Stimulated activated CD4-positive, alpha-beta T cell treated with anti-CD3 and anti-CD28 coated beads, Interleukin-15, amount 100 ng/mL, for 24 hours (primary cell): ENCODE results near the gene SPEM3.

Experiments
- DNase-seq: peaks from one replicate; pipeline ENCODE4 v3.0.0-alpha.2; 2020

SPEM3 gene

DNA sequence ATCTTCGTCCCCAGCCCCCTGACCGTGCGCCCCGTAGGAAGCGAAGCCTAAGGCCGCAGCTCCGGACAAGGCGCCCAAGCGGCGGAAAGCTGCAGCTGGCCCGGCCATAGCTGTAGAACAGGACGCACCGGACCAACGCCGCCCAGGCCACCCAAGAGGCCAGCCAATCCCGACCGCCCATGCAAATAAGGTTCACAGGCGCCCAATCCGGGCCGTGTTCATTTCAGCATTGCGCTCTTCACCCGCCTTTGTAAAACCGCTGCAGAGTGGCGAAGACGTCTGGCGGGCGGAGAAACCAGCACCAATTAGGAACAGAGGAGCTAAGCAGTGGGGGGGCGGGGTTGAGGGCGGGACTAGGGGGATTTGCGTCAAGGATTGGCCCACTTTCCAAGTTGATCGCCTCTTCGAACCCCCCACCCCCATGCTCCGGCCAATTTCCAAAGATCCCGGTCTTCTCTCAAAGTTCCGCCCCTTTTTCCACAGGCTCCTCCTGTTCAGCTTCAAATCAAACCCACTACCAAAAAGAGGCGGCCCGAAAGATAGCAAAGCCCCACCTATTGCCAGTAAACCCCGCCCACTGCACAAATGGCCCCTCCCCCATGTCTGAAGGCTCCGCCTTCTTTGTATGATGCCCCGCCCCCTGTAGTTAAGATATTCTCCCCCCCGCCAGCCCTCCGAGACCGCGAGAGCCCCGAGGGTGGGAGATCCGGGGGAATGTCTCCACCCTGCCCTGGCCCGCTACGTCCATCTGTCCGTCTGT lies 24.5 kb upstream of the SPEM3 start, which contains the start of gene TMEM256:
TMEM256 (minus strand) TSS at position 121 of the 760 bp plus-strand sequence; CDS start at position 108, 13 bp downstream.
- DNase-seq, result peak; percentile 97

DNA sequence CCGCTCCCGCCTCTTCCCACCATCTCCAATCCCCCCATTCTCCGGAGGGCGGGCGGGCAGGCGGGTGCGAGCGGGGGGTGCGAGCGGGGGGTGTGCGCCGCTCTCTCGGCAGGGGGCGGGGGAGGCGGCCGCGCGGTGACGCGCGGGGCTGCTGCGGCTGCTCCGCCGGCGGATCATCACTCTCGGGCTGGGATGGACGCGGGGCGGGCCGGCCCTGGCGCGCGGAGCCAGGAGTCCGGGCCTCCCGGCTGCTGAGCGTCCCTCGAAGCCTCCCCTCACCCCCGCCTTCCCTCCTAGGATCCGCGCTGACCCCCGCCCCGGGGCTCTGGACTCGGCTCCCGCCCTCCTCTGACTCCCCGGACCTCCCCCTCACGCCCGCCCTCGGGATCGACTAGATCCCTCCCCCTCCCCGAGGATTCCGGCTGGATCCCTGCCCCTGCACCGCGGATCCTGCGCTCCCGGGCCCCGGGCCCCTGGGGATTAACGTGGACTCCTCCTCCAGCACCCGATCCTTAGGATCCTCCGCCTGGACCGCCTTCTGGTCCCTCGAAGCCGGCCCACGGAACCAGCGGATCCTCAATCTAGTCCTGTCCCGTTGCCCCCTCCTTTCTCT lies 23.8 kb upstream of the SPEM3 start:
- DNase-seq, result peak; percentile 74

DNA sequence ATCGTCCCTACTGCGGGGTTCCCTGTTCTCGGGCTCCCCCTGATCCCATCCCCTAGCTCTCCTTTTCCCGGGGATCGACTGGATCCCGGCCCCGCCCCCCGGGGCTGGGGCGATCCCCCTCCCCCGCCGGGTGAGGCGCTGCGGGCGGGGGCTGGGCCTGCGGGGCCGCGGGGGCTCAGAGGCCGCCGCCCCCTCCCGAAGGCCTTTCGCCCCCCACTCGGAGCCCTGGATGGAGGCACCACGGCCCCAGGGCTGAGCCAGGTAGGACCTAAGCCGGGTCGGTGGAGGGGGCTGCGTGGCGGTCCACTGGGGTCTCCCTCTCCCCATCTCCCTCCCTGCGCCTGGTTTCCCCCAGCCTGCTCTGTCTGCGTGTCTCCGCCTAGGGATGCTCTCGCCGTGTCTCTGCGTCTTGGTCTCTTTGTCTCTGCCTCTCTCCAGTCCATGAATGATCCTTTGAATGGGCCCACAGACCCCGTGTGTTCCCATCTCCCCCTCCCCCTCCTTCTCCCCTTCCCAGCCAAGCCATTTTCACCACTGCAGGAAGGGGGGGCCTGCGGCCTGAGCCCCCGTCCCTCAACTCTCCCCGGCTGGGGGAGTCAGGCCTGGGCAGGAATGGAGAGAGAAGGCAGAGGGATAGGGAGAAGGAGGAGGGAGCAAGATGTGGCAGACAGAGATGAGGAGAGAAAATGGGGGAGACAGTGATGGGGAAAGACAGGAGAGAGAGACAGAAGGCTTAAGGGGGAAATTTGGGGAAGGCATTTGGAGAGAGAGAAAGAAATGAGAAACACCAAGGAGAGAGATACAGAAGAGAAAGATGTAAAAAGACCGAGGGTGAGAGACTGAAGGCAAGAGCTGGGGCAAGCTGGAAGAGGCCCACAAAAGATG lies 23.1 kb upstream of the SPEM3 start:
- DNase-seq, result no peak

DNA sequence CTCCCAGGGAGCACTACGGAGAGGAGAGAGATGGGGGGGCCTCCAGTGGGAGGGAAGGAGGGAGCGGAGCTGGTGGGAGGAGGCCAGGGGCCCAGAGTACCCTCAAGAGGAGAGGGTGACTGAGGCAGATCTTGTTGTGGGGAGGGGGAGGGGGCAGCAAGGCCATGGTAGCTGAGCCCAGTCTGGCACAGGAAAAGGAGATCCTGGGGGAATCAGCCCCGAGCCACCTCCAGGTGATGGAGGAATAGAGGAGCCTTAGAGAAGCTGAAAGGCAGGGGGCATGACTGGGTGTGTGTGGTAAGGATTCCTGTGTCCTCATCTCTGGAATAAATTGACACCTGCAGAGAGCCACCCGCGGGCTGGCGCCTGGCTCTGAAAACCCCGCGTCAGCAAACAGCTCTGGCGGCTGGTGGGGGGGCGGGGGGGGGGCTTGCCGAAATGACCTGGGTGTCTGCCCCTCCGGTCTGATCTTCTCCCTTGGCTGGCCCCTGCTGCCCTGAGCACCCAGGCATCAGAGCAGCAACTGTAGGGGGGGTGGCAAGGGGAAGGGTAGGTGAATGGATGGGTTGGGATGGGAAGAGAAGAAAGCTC lies 22.3 kb upstream of the SPEM3 start:
- no peak for DNase-seq

DNA sequence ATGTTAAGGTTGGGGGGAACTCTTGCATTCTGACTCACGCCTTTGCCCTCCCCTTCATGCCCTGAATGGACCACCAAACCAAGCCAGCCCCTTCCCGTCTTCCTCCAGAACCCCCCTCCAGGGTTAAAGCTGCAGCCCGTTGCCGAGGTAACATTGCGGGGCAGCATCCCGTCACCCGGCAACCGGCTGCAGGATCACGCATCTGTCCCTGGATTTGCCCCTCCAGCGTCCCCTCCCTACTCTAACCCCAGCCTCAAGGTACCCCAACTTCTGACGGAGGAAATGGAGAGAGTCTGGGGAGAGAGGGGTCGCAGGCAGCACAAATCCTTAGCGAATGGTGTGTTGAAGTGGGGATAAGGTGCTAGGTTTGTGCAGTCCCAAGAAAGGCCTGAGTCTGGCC lies 21.6 kb upstream of the SPEM3 start:
- no peak for DNase-seq

DNA sequence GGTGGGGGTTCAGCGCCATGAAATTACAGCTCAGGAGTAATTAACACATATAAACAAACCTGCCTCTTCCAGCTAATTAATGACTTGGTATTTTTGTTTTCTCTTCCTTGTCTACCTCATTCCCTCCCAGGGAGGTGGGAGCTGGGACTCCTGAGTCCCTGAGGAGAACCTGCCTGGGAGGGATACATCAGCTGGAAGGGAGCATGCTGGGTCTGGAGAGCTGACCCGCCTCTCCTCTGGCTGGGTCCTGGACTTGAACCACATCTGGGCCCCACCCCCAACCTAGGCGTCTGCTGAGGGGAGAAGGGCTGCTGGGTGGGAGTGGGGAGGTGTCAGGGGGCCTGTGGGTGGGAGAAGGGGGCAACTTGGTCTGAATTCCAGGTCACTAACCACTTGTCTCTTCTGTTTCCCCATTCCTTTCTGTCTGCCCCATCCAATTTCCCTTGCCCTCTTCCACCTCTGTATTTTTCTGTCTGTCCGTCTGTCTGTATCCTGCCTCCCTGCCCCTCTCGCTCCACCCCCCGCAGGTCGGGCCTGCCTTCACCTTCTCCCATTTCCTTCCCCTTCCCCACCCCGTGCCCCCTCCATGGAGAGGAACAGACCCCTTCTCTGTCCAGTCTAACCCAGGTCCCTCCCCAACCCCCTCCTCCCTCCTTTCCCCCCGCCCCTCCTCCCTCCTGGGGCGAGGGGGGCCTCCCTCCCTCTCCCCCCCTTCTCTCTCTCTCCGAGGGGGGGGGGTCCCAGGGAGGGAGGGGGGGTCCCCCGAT lies 21.0 kb upstream of the SPEM3 start, which contains the start of gene NLGN2:
NLGN2 (plus strand) TSS at position 361 of the 767 bp plus-strand sequence. CDS start 411 bp downstream, outside the sequence.
- no peak for DNase-seq

DNA sequence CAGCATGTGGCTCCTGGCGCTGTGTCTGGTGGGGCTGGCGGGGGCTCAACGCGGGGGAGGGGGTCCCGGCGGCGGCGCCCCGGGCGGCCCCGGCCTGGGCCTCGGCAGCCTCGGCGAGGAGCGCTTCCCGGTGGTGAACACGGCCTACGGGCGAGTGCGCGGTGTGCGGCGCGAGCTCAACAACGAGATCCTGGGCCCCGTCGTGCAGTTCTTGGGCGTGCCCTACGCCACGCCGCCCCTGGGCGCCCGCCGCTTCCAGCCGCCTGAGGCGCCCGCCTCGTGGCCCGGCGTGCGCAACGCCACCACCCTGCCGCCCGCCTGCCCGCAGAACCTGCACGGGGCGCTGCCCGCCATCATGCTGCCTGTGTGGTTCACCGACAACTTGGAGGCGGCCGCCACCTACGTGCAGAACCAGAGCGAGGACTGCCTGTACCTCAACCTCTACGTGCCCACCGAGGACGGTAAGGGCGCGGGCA lies 20.4 kb upstream of the SPEM3 start:
- peak; percentile 30 for DNase-seq

DNA sequence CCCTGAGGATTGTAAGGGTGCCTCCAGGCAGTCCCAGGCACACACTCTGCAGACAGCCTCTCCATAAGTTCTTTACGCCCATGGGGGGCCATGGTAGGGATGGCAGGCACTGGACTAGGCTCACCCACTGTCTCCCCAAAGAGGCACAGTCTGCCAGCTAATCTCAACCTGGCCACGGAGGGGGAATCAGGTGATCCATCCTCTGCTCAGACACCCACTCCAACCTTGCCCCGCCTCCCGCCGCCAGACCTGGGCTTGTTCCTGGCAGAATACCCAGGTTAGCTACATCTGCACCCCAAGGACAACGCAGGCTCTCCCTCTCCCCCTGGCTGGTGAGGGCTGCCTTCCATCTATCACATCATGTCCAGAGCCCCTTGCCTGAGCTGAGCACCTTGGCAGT lies 19.8 kb upstream of the SPEM3 start:
- no peak for DNase-seq

DNA sequence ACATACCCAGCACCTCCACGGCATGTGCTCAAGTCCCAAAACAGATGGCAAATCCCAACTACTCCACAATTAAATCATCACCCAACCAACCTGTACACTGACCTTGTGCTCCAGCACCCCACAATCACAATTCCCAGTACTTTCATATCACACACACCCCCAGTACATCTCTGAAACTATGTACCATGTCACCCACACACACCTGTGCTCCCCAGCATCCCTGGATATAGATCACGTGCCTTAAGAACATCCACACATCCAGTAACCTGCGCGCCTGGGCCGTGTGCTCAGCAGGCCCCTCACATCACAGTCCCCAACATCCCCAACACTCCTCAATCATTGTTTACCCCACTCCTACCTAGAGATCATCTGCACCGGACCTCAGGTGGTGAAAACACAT lies 18.9 kb upstream of the SPEM3 start:
- DNase-seq, result no peak

DNA sequence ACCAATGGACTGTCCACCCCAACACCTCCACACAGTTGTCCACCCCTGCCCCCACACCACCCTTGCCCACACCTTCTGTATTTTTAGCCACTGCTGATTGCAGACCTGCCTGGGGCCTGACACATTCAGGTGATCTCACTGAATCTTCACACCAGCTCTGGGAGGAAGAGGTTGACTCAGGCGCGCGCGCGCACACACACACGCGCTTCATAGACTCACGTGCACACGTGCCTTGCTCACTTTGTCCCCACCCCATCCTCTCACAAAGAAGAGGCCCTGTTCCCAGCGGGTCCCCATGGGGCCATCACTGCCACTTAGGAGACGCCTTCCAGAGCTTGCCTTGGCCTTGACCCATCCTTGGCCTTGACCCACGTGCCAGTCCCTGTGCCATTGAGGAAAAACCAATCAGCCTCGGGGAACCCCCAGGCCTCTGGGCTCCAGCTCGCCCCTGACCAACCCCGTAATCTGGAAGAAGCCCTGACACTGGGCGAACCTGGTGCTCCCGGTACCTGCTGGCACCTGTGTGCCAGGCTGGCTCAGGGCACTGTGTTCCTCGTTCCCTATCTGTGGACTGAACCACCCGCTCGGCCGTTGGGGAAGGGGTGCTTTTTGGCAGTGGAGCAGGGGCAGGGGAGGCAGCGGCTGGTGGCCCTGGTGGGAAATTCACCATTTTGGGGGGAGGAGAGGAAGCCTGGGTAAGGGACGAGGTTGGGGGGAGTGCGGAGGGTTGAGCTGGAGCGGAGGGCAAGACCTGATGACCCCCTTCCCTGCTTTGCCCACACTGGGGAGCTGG lies 17.8 kb upstream of the SPEM3 start:
- no peak for DNase-seq

DNA sequence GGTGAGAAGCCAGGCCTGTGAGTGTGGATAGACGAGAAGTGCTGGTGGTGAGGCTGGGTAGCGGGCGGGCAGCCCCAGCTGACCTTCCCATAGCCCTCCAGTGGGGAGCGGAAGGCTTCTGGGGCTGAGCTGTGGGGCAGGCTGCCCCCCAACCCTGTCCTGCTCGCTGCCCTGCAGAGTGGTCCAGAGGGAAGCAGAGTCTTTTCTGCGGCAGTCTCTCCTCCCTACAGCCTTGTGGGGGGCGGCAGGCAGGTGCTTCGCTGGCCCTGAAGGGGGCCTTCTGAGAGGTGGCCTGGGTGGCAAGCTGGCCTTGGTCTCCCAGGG lies 17.3 kb upstream of the SPEM3 start:
- no peak for DNase-seq

DNA sequence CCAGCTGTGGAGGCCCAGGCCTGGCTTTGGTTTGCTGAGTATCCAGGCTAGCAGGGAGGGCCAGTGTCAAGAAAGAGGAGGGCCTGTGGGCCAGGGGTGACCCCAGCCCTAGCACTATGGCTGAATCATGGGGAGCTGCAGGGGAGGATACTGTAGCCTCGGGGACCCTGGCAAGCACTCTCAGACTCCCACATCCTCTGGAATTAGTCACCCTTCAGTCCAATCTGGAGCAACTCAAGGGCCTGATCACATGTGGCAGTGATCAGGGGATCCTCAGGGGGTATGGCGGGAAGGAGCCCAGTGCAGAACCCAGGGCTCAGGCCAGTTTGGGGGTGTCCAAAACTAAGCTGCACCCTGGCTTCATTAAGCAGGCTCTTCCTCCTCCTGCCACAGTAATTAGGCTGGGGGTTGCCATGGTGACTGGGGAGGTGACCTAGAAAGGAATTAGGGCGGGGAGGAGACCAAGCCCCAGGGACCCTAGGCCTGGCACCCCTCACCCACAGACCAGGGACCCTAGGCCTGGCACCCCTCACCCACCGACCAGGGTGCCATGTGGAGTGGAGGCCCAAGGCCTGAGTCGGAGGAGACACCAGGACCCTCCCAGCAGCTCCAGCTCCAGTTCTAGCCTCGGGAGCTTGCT lies 15.2 kb upstream of the SPEM3 start:
- no peak for DNase-seq

DNA sequence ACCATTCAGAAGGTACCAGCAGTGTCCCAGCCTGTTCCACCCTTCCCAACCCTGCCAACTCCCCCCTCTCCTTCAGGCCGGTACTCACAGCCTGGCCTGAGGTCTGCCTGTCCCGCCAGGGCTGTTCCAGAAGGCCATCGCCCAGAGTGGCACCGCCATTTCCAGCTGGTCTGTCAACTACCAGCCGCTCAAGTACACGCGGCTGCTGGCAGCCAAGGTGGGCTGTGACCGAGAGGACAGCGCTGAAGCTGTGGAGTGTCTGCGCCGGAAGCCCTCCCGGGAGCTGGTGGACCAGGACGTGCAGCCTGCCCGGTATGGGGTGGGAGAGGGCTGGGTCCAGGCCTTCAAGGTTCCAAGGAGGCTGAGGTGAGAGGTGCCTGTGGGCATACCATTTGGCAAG lies 13.8 kb upstream of the SPEM3 start:
- no peak for DNase-seq

DNA sequence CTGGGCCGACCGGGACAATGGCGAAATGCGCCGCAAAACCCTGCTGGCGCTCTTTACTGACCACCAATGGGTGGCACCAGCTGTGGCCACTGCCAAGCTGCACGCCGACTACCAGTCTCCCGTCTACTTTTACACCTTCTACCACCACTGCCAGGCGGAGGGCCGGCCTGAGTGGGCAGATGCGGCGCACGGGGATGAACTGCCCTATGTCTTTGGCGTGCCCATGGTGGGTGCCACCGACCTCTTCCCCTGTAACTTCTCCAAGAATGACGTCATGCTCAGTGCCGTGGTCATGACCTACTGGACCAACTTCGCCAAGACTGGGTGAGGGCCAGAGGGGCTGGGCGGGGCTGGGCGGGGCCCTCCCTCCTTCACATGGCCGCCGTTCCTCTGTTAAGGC lies 12.9 kb upstream of the SPEM3 start:
- no peak for DNase-seq

DNA sequence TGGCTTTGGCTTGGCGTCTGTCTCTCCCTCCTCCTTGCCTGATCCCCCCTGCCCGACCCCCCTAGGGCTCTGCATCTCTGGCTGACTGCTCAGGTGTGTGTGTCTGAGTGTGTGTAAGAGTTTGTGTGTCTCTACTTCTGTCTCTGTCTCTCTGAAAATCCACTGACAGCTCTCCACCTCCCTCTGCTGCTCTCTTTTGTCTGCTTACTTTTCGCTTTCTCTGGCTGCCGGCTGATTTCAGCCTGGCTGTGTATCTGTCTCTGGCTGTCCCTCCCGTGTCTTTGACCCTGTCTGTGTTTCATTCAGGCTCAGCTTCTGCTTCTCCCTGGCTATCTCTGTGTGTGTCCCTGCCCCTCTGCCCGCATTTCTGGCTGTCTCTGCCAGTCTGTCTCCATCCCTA lies 12.3 kb upstream of the SPEM3 start:
- no peak for DNase-seq

DNA sequence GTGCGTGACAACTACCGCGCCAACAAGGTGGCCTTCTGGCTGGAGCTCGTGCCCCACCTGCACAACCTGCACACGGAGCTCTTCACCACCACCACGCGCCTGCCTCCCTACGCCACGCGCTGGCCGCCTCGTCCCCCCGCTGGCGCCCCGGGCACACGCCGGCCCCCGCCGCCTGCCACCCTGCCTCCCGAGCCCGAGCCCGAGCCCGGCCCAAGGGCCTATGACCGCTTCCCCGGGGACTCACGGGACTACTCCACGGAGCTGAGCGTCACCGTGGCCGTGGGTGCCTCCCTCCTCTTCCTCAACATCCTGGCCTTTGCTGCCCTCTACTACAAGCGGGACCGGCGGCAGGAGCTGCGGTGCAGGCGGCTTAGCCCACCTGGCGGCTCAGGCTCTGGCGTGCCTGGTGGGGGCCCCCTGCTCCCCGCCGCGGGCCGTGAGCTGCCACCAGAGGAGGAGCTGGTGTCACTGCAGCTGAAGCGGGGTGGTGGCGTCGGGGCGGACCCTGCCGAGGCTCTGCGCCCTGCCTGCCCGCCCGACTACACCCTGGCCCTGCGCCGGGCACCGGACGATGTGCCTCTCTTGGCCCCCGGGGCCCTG lies 11.5 kb upstream of the SPEM3 start:
- no peak for DNase-seq

DNA sequence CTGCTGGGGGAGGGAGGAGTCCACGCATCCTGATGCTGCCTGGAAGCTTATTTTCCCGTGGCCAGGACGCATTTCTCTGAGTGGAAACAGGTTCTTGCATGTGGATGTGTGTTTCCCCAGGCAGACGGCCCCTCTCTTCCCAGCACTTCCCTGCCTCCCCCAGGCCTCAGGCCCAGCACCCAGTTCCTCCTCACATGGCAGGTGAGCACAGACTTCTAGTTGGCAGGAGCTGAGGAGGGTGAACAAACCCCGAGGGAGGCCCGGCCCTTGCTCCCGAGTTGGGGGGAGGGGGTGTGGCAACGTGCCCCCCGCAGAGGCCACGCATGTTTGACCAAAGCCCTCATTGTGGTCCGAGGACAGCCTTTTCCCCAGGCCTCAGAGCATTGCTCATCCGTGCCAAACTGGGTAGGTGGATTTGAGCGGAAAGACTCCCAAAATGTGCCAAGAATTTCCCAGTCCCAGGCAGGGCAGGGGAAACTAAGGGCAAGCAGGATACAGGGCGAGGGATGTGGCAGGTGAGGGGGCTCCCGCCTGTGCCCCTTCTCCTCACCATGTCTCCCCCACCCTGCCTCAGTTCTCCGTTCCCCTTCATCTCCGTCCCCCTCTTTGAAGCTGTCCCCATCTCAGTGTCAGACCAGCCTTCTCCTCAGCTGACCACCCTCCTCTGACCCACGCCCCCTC lies 10.0 kb upstream of the SPEM3 start:
- no peak for DNase-seq

DNA sequence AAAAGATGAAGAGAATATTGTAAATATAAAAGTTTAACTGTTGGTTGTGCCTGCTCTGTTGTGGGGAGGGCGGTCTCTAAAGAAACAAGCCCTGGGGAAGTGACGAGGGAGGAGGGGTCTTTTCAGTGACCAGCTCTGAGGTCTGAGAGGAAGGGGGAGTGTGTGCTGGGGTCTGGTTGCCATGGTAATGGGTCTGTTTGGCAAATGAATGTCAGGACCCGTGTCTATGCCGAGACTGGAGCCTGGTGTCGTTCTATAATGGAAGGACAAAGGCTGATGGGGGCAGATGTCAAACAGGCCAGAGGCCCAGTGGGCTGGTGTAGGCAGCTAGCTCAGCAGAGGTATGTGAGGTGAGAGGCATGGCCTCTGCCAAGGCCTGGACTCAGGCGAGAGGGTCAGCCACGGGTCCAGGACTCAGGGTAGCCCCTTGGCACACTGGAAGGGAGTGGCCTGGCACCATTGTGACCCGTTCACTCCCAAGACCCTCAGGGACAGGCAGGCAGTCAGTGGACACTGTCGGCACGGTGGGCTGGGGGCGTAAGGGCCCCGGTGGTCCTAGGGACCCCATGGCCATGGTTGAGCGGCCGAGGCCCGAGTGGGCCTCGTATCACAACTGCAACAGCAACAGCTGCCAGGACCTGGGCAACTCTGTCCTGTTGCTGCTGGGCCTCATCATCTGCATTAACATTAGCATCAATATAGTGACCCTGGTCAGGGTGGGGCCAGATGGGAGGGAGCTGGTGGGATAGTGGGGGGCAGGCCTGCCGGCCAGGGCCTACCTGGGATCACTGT lies 8.6 kb upstream of the SPEM3 start, which contains the start of gene SPEM1:
SPEM1 (plus strand) TSS at position 506 of the 792 bp plus-strand sequence; CDS start at position 567, 61 bp downstream.
- no peak for DNase-seq

DNA sequence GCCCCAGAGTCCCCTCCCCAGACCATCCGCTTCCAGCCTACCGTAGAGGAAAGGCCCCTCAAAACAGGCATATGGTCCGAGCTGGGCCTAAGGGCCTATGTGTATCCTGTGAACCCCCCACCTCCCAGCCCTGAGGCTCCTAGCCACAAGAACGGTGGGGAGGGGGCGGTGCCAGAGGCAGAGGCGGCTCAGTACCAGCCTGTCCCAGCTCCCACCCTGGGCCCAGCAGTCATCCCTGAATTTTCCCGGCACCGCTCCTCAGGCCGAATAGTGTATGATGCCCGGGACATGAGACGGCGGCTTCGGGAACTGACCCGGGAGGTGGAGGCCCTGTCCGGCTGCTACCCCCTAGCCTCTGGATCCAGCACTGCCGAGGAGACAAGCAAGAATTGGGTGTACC lies 7.5 kb upstream of the SPEM3 start:
- no peak for DNase-seq
